ENCODE measurements around the gene MARF1. TPM values are rescaled to one million over a fixed set of nuclear protein-coding genes. Genes with fewer than 3 reads are reported as not detected.
"Not testable (repeated sequence)": the region's sequence is repeated elsewhere in the genome, so short reads cannot be mapped to it uniquely, and the experiment has no call there.

Gene MARF1
- total and polyA plus RNA-seq, 8 donors: 15.5 to 65.3 (median 37.2) TPM

- no peak for DNase-seq
- 87 to 89% (median 88%) methylated on average over 6 of the region's 6 CpGs for WGBS, 5 donors
- H3K27ac ChIP-seq: no peak overlapping the region
- no peak for TF ChIP-seq EP300 (IDR thresholded peaks at IDR 0.05)
- TF ChIP-seq POLR2A (IDR thresholded peaks at IDR 0.05): no peak
- TF ChIP-seq POLR2AphosphoS5 (IDR thresholded peaks at IDR 0.05): no peak
- TF ChIP-seq CTCF (IDR thresholded peaks at IDR 0.05): no peak
- intact Hi-C loops (cut with DNase I; ENCODE audit: low total_unique reads): no loop called here
- no peak overlapping the region for H3K4me3 ChIP-seq
- H3K36me3 ChIP-seq: peaks cover 0 to 16% (median 7%) of the 10 kb centered on the region in 4 donors
- H3K9me3 ChIP-seq: no peaks in the 10 kb centered on the region
- no peaks in the 10 kb centered on the region for H3K27me3 ChIP-seq
- H3K4me1 ChIP-seq: peaks cover 5 to 23% (median 13%) of the 10 kb centered on the region in 4 donors
These were observed 15.2 kb upstream of the MARF1 start for GRCh38 chr16:15658149-15658548.

- DNase-seq; H3K36me3 ChIP-seq; H3K9me3 ChIP-seq; H3K27ac ChIP-seq; H3K27me3 ChIP-seq; H3K4me3 ChIP-seq; intact Hi-C loops (cut with DNase I; ENCODE audit: low total_unique reads): not testable (repeated sequence)
- WGBS, 5 donors: 94 to 100% (median 99%) methylated on average over 3 to 4 of the region's 6 CpGs
- peaks cover 5 to 48% (median 35%) of the 10 kb centered on the region in 4 donors for H3K4me1 ChIP-seq
These were observed 12.6 kb upstream of the MARF1 start for GRCh38 chr16:15655561-15655960.

GRCh38 chr16:15654591-15654990 lies 11.6 kb upstream of the MARF1 start:
- intact Hi-C loops (cut with DNase I; ENCODE audit: low total_unique reads): no loop called here
- no peak overlapping the region for H3K27ac ChIP-seq
- no peak for DNase-seq
- H3K27me3 ChIP-seq: no peaks in the 10 kb centered on the region
- 59 to 90% (median 76%) methylated on average over 2 of the region's 2 CpGs for WGBS, 5 donors
- H3K9me3 ChIP-seq: no peaks in the 10 kb centered on the region
- no peak for TF ChIP-seq CTCF (IDR thresholded peaks at IDR 0.05)
- no peak for TF ChIP-seq EP300 (IDR thresholded peaks at IDR 0.05)
- peaks cover 6 to 46% (median 38%) of the 10 kb centered on the region in 4 donors for H3K4me1 ChIP-seq
- no peak overlapping the region for H3K4me3 ChIP-seq
- H3K36me3 ChIP-seq: peaks cover 0 to 8% (median 0%) of the 10 kb centered on the region in 4 donors

- peaks cover 0 to 8% (median 0%) of the 10 kb centered on the region in 4 donors for H3K36me3 ChIP-seq
- intact Hi-C loops (cut with DNase I; ENCODE audit: low total_unique reads): no loop called here
- peak in 1 of 2 donors; percentile 72 for DNase-seq
- peaks cover 9 to 51% (median 40%) of the 10 kb centered on the region in 4 donors for H3K4me1 ChIP-seq
- H3K9me3 ChIP-seq: no peaks in the 10 kb centered on the region
- no peaks in the 10 kb centered on the region for H3K27me3 ChIP-seq
- no peak for TF ChIP-seq CTCF (IDR thresholded peaks at IDR 0.05)
- TF ChIP-seq POLR2A (IDR thresholded peaks at IDR 0.05): no peak
- TF ChIP-seq POLR2AphosphoS5 (IDR thresholded peaks at IDR 0.05): peak in 2 of 3 donors; percentile 22 to 25
- peak overlapping the region in 3 of 5 donors; percentile 11 to 96 (median 24) for H3K27ac ChIP-seq
- 28 to 54% (median 46%) methylated on average over 4 of the region's 4 CpGs for WGBS, 5 donors
- H3K4me3 ChIP-seq: no peak overlapping the region
These were observed 10.3 kb upstream of the MARF1 start for GRCh38 chr16:15653227-15653626.

- H3K27ac ChIP-seq: peak overlapping the region in 3 of 5 donors; percentile 11 to 96 (median 24)
- H3K4me3 ChIP-seq: no peak overlapping the region
- H3K4me1 ChIP-seq: peaks cover 9 to 51% (median 40%) of the 10 kb centered on the region in 4 donors
- WGBS, 5 donors: 87 to 90% (median 89%) methylated on average over 14 of the region's 14 CpGs
- H3K27me3 ChIP-seq: no peaks in the 10 kb centered on the region
- intact Hi-C loops (cut with DNase I; ENCODE audit: low total_unique reads): no loop called here
- TF ChIP-seq POLR2A (IDR thresholded peaks at IDR 0.05): no peak
- peaks cover 0 to 8% (median 0%) of the 10 kb centered on the region in 4 donors for H3K36me3 ChIP-seq
- DNase-seq: no peak
- no peaks in the 10 kb centered on the region for H3K9me3 ChIP-seq
These were observed 9.5 kb upstream of the MARF1 start for GRCh38 chr16:15652293-15653001.
